ENCODE measurements around the gene ATXN1.

DNA sequence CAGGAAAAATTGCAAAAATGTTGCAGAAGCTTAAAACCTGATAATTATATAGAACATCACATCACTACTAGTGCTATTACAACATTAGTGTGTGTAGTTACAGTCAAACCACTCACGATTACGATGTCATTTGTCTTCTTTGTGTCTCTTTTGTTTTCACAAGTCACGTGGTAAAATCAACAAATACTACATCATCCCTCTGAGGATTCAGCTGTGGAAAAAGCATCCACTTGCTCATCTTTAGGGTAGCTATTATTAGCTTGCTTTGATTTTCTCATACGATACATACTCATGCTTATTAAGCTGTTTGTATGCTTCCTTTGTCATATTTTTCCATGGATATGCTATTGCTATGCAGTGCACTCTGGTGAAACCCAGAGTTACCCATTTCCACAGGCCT is 22.2 kb upstream of the ATXN1 start:
- TF ChIP-seq POLR2A (IDR thresholded peaks at IDR 0.05; ENCODE audit: low read length) (no peak), GATA1 (IDR thresholded peaks at IDR 0.05; ENCODE audit: low read depth, low read length) (no peak)
